GM19468 (cell line): ENCODE data around the gene C1QB.
"Not testable (repeated sequence)": the region's sequence is repeated elsewhere in the genome, so short reads cannot be mapped to it uniquely, and the experiment has no call there.

Experiments
- ATAC-seq: cut with Tn5 transposase; IDR thresholded peaks from one replicate; pipeline ENCODE4 v1.9.1; 2021; ENCODE audit warnings: mild to moderate bottlenecking, moderate library complexity, moderate number of reproducible peaks; ENCODE audit not compliant: unreplicated experiment; ENCODE audit errors: extremely low read depth

C1QB gene

GRCh38 chr1:22661880-22662279 is 8.8 kb downstream of the C1QB start:
- ATAC-seq = no peak

- ATAC-seq = no peak
These were observed 9.3 kb downstream of the C1QB start for GRCh38 chr1:22662318-22662717.

GRCh38 chr1:22662986-22663408 is 10.0 kb downstream of the C1QB start:
- ATAC-seq = no peak

GRCh38 chr1:22665752-22666151 is 12.7 kb downstream of the C1QB start:
- ATAC-seq = no peak

GRCh38 chr1:22666412-22666811 is 13.4 kb downstream of the C1QB start:
- no peak for ATAC-seq

GRCh38 chr1:22668840-22669239 is 15.8 kb downstream of the C1QB start:
- not testable (repeated sequence) for ATAC-seq

GRCh38 chr1:22670352-22670975 is 17.4 kb downstream of the C1QB start:
- ATAC-seq = no peak

- ATAC-seq = no peak
These were observed 19.0 kb downstream of the C1QB start for GRCh38 chr1:22671999-22672398.

GRCh38 chr1:22673486-22674409 is 20.7 kb downstream of the C1QB start:
- no peak for ATAC-seq

GRCh38 chr1:22674410-22674749 is 21.3 kb downstream of the C1QB start:
- no peak for ATAC-seq

GRCh38 chr1:22676151-22676550 is 23.1 kb downstream of the C1QB start:
- not testable (repeated sequence) for ATAC-seq

GRCh38 chr1:22676916-22677583 is 24.0 kb downstream of the C1QB start:
- ATAC-seq = no peak

GRCh38 chr1:22677931-22678896 is 25.2 kb downstream of the C1QB start:
- ATAC-seq = no peak

- ATAC-seq = no peak
These were observed 27.7 kb downstream of the C1QB start for GRCh38 chr1:22680726-22681125.

GRCh38 chr1:22681556-22682276 is 28.7 kb downstream of the C1QB start:
- no peak for ATAC-seq

GRCh38 chr1:22683547-22683946 is 30.5 kb downstream of the C1QB start:
- ATAC-seq = no peak

GRCh38 chr1:22685591-22686059 is 32.6 kb downstream of the C1QB start:
- ATAC-seq = no peak

GRCh38 chr1:22687191-22687590 is 34.2 kb downstream of the C1QB start:
- no peak for ATAC-seq

- ATAC-seq = no peak
These were observed 35.4 kb downstream of the C1QB start for GRCh38 chr1:22688466-22688865.
